A673 (cell line): ENCODE data around the gene CACNA2D2. TPM values are rescaled to one million over a fixed set of nuclear protein-coding genes. Genes with fewer than 3 reads are reported as not detected.

Experiments used
- BruUV-seq: library from RNA; stranded (reverse); fragments of 400-500 nt; replicated peaks from 2 replicates; lab custom pipeline; 2021; lab: Mats Ljungman, UMichigan
- CTCF ChIA-PET: fragments of 300-600 bp; sonication (Branson Sonifier 250); formaldehyde crosslinking; loops from one replicate; lab custom pipeline; 2022; ENCODE audit warnings: antibody characterized with exemption; lab: Charles Lee
- POLR2A ChIA-PET: fragments of 300-600 bp; sonication (Branson Sonifier 250); formaldehyde crosslinking; loops from one replicate; lab custom pipeline; 2022; ENCODE audit warnings: antibody characterized with exemption; ENCODE audit not compliant: low non-redundant PET; lab: Charles Lee
- DNase-seq: peaks from one replicate; pipeline ENCODE4 v3.0.0-alpha.2; 2015; ENCODE audit warnings: low spot score
- H3K27ac ChIP-seq: fragments of 200-600 bp; sonication (generic); 2 replicates; pipeline ENCODE4 v1.5.1; 2016; ENCODE audit warnings: mixed run types, low read depth, mild to moderate bottlenecking, mixed read lengths, antibody characterized with exemption, low read length; ENCODE audit not compliant: poor library complexity, severe bottlenecking
- H3K27me3 ChIP-seq: fragments of 200-600 bp; sonication (generic); replicated peaks from 2 replicates; pipeline ENCODE4 v1.6.1; 2017; ENCODE audit warnings: mixed run types, low read depth, mild to moderate bottlenecking, mixed read lengths, antibody characterized with exemption, low read length; ENCODE audit not compliant: insufficient read depth, poor library complexity
- H3K36me3 ChIP-seq: fragments of 200-600 bp; sonication (generic); 2 replicates; pipeline ENCODE4 v1.6.1; 2016; ENCODE audit warnings: mixed run types, mild to moderate bottlenecking, mixed read lengths, antibody characterized with exemption, low read length; ENCODE audit not compliant: insufficient read depth, poor library complexity, severe bottlenecking
- H3K4me1 ChIP-seq: fragments of 200-600 bp; sonication (generic); 2 replicates; pipeline ENCODE4 v1.6.1; 2017; ENCODE audit warnings: mixed run types, mild to moderate bottlenecking, mixed read lengths, antibody characterized with exemption, low read length; ENCODE audit not compliant: insufficient read depth, poor library complexity, severe bottlenecking
- H3K4me3 ChIP-seq: fragments of 200-600 bp; sonication (generic); 2 replicates; pipeline ENCODE4 v1.5.1; 2016; ENCODE audit warnings: low read depth, mixed run types, mild to moderate bottlenecking, mixed read lengths, low read length; ENCODE audit not compliant: poor library complexity, severe bottlenecking
- H3K9me3 ChIP-seq: fragments of 200-600 bp; sonication (generic); 2 replicates; pipeline ENCODE4 v1.6.1; 2016; ENCODE audit warnings: mixed run types, low read depth, mild to moderate bottlenecking, mixed read lengths, antibody characterized with exemption, low read length; ENCODE audit not compliant: poor library complexity, severe bottlenecking
- EZH2 ChIP-seq: fragments of 200-600 bp; sonication (generic); IDR thresholded peaks from 2 replicates; pipeline ENCODE4 v1.6.1; 2017; ENCODE audit warnings: borderline replicate concordance, low read depth, mild to moderate bottlenecking, mixed read lengths, antibody characterized with exemption, low read length; ENCODE audit not compliant: poor library complexity, severe bottlenecking
- intact Hi-C: fragments of 100-400 bp; cut with micrococcal nuclease; formaldehyde crosslinking; loops from one replicate; pipeline ENCODE4 v1.10.0; 2022; ENCODE audit not compliant: unreplicated experiment
- total RNA-seq: library from RNA; stranded (reverse); gene quantifications from 2 replicates; pipeline ENCODE4 v1.2.3, GENCODE V29; 2021
- TF ChIP-seq, protein P1 (sequence below): fragments of 300-800, 200-600 bp; sonication (generic); conservative IDR thresholded peaks from 2 replicates; pipeline ENCODE4 v1.5.1; 2017; ENCODE audit warnings: low read depth, mild to moderate bottlenecking, antibody characterized with exemption, low read length, moderate library complexity, mixed read lengths

Gene CACNA2D2
- total RNA-seq, 1 experiment from 2014 or later = 0.17 TPM

DNA sequence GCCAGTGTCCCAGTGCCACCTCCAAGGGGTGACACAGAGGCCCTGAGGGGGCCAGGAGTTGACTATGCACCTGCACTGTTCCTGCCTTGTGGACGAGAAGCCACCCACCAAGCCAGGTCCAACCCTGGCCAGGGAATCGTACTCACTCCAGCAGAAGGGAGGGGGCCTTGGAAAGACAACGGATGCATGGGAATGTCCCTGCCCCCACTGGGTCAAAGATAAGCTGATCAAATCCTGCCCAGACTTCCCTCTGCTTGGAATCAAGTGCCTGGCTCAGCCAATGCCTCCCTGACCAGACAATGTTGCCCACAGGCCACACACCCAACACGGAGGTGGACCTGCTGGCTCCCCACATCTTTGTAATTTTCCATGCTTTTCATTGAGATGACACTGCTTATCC is 23.9 kb downstream of the CACNA2D2 start:
- ChIA-PET POLR2A (no interaction called here), CTCF (no interaction called here)
- no peak overlapping the region for H3K27ac ChIP-seq
- H3K4me1 ChIP-seq = no peaks in the 10 kb centered on the region
- H3K4me3 ChIP-seq = no peak overlapping the region
- no peaks in the 10 kb centered on the region for H3K9me3 ChIP-seq
- DNase-seq = no peak
- TF ChIP-seq EZH2 = no peak
- TF ChIP-seq, protein P1, sequence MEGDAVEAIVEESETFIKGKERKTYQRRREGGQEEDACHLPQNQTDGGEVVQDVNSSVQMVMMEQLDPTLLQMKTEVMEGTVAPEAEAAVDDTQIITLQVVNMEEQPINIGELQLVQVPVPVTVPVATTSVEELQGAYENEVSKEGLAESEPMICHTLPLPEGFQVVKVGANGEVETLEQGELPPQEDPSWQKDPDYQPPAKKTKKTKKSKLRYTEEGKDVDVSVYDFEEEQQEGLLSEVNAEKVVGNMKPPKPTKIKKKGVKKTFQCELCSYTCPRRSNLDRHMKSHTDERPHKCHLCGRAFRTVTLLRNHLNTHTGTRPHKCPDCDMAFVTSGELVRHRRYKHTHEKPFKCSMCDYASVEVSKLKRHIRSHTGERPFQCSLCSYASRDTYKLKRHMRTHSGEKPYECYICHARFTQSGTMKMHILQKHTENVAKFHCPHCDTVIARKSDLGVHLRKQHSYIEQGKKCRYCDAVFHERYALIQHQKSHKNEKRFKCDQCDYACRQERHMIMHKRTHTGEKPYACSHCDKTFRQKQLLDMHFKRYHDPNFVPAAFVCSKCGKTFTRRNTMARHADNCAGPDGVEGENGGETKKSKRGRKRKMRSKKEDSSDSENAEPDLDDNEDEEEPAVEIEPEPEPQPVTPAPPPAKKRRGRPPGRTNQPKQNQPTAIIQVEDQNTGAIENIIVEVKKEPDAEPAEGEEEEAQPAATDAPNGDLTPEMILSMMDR = no peak
- H3K27me3 ChIP-seq = no peaks in the 10 kb centered on the region
- no TSS peak for BruUV-seq
- intact Hi-C loops = no loop called here
- H3K36me3 ChIP-seq = no peaks in the 10 kb centered on the region

DNA sequence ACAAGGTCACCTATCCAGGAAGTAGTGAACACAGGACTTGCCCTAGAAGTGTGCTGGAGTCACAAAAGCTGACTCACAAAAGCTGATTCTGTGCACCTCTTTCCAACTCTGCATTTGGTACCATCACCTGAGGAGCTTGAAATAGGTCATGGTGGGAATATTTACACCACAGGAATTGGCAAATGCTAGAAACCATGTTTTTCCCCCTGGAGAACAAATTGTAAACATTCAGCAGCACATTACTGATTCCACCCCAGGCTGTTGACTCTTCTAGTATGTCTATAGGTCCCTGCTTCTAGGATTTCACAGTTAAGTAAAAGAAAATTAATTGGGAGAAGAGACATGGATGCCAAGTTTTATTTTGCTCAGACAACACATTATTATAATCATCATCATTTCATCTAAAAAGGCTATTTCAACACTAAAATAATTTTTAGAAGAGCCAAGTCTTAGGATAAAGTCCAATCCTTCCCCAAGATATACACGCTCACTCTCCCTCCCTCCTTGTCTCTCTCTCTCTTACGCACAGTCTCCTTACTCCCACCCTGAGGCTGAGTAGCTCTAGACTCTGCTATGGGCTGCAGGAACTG is 24.7 kb downstream of the CACNA2D2 start:
- POLR2A ChIA-PET = no interaction called here
- TF ChIP-seq, protein P1 = no peak
- no peak for TF ChIP-seq EZH2
- no peaks in the 10 kb centered on the region for H3K4me1 ChIP-seq
- H3K36me3 ChIP-seq = no peaks in the 10 kb centered on the region
- no TSS peak for BruUV-seq
- intact Hi-C loops = no loop called here
- CTCF ChIA-PET = no interaction called here
- no peak overlapping the region for H3K4me3 ChIP-seq
- no peak overlapping the region for H3K27ac ChIP-seq
- no peak for DNase-seq
- no peaks in the 10 kb centered on the region for H3K27me3 ChIP-seq
- H3K9me3 ChIP-seq = no peaks in the 10 kb centered on the region

DNA sequence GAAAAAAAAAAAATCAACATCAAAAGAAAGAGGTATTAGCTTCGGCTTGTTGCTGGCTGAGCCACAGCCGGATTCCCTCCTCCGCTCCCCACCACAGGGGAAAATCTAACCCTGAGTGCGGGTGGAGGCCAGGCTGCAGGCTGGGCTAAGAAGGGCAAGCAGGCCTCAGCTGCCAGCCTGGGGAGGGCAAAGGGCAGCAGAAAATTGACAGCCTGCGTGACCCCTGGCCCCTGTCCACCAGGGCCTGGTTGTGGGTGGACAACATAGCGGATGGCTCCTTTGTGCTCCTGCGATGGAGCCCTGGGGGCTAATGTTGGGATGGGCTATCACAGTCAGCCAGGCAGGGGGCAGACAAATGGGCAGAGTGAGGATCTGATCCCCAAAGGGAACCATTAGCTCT is 25.4 kb downstream of the CACNA2D2 start:
- intact Hi-C loops = no loop called here
- Histone ChIP-seq H3K4me1 (no peaks in the 10 kb centered on the region), H3K4me3 (no peak overlapping the region), H3K36me3 (no peaks in the 10 kb centered on the region), H3K27me3 (no peaks in the 10 kb centered on the region), H3K27ac (no peak overlapping the region), H3K9me3 (no peaks in the 10 kb centered on the region)
- TF ChIP-seq, protein P1 = no peak
- no peak for TF ChIP-seq EZH2
- ChIA-PET POLR2A (no interaction called here), CTCF (no interaction called here)
- no TSS peak for BruUV-seq
- no peak for DNase-seq
